DOHH2 (cell line): ENCODE measurements around the gene RANGAP1.

Experiments
- H3F3A ChIP-seq: fragments of 200-600 bp; sonication (generic), shearing (Covaris generic); 2 replicates; pipeline ENCODE4 v1.6.0; 2016; ENCODE audit warnings: antibody characterized with exemption, mild to moderate bottlenecking; ENCODE audit not compliant: control insufficient read depth, insufficient read depth
- H3K27ac ChIP-seq: fragments of 200-600 bp; sonication (generic); 2 replicates; pipeline ENCODE4 v1.5.1; 2014; ENCODE audit warnings: low read depth, mild to moderate bottlenecking, low read length, moderate library complexity
- H3K27me3 ChIP-seq: fragments of 200-600 bp; sonication (generic); 2 replicates; pipeline ENCODE4 v1.6.1; 2014; ENCODE audit warnings: mild to moderate bottlenecking, low read length, mixed read lengths; ENCODE audit not compliant: control insufficient read depth
- H3K36me3 ChIP-seq: fragments of 200-600 bp; sonication (generic); 2 replicates; pipeline ENCODE4 v1.6.1; 2014; ENCODE audit warnings: mild to moderate bottlenecking, low read length, moderate library complexity, mixed read lengths; ENCODE audit not compliant: control insufficient read depth
- H3K4me1 ChIP-seq: fragments of 200-600 bp; sonication (generic); 2 replicates; pipeline ENCODE4 v1.6.1; 2014; ENCODE audit warnings: mild to moderate bottlenecking, low read length, mixed read lengths; ENCODE audit not compliant: control insufficient read depth
- H3K4me2 ChIP-seq: fragments of 200-600 bp; sonication (generic); 2 replicates; pipeline ENCODE4 v1.6.0; 2014; ENCODE audit warnings: mild to moderate bottlenecking, low read length, moderate library complexity
- H3K4me3 ChIP-seq: fragments of 200-600 bp; sonication (generic); 2 replicates; pipeline ENCODE4 v1.5.1; 2014; ENCODE audit warnings: mild to moderate bottlenecking, low read length, mixed read lengths
- H3K79me2 ChIP-seq: fragments of 200-600 bp; sonication (generic); 2 replicates; pipeline ENCODE4 v1.6.1; 2014; ENCODE audit warnings: mild to moderate bottlenecking, low read length, mixed read lengths; ENCODE audit not compliant: control insufficient read depth
- H3K9me2 ChIP-seq: fragments of 200-600 bp; sonication (generic); replicated peaks from 2 replicates; pipeline ENCODE4 v1.6.1; 2014; ENCODE audit warnings: mild to moderate bottlenecking, low read length, mixed read lengths; ENCODE audit not compliant: control insufficient read depth
- H3K9me3 ChIP-seq: fragments of 200-600 bp; sonication (generic); 2 replicates; pipeline ENCODE4 v1.6.1; 2014; ENCODE audit warnings: antibody characterized with exemption, low read length, mixed read lengths; ENCODE audit not compliant: control insufficient read depth, insufficient read depth
- H4K20me1 ChIP-seq: fragments of 200-600 bp; sonication (generic); 2 replicates; pipeline ENCODE4 v1.6.0; 2014; ENCODE audit warnings: low read depth, mild to moderate bottlenecking, antibody characterized with exemption, low read length, moderate library complexity; ENCODE audit not compliant: control insufficient read depth, insufficient read depth
- EZH2phosphoT487 ChIP-seq: fragments of 200-600 bp; sonication (generic); IDR thresholded peaks from 2 replicates; pipeline ENCODE4 v1.6.1; 2017; ENCODE audit warnings: borderline replicate concordance, mild to moderate bottlenecking, antibody characterized with exemption, low read length, moderate library complexity, mixed read lengths
- TF ChIP-seq, protein P1 (sequence below): fragments of 200-600 bp; sonication (generic); IDR thresholded peaks from one replicate; pipeline ENCODE4 v1.5.1; 2014; ENCODE audit warnings: antibody characterized with exemption, mild to moderate bottlenecking, low read depth, low read length; ENCODE audit not compliant: poor library complexity, severe bottlenecking

RANGAP1 gene

DNA sequence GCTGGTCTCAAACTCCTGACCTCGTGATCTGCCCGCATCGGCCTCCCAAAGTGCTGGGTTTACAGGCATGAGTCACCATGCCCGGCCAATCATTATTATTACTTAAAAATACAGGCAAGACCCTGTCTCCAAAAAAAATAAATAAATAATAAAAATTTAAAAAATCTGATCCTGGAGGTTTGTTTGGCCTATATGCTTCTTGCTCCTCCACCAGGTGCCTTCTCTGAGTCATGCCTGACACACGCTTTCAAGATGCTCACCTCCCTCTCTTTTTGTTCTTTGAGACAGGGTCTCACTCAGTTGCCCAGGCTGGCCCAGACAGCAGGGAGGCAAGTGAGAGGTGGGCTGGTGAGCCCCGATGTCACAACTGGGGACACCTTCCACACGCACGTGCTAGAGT lies 28.8 kb upstream of the RANGAP1 start:
- H3K9me3 ChIP-seq, result no peaks in the 10 kb centered on the region
- H3K36me3 ChIP-seq, result peaks cover 5% of the 10 kb centered on the region; the same call in 1 of the 2 replicates
- no peak overlapping the region for H3K27ac ChIP-seq
- peaks cover 75% of the 10 kb centered on the region for H3K79me2 ChIP-seq
- H3K4me3 ChIP-seq, result no peak overlapping the region
- H4K20me1 ChIP-seq, result no peaks in the 10 kb centered on the region
- H3K9me2 ChIP-seq, result no peaks in the 10 kb centered on the region
- no peaks in the 10 kb centered on the region for H3F3A ChIP-seq
- no peaks in the 10 kb centered on the region for H3K27me3 ChIP-seq
- H3K4me1 ChIP-seq, result no peaks in the 10 kb centered on the region
- H3K4me2 ChIP-seq, result no peak overlapping the region
- no peak for TF ChIP-seq EZH2phosphoT487

DNA sequence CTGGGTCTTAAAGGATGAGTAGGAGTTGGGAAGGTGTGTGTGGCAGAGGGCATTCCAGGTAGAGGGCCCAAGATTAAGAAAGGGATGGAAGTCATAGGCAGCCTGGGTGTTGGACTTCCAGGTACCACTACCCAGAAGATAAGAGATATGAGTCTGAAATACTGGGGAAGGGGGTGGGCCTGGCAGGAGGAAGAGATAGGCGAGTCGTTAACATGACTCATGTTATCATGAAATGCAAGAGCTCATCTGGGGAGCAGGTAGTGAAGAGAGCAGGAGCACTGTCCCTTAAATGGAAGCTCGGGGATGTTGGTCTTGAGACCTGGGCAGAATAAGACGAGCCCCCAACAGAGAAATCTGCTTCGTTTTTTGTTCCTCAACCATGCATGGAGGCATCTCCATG lies 25.5 kb upstream of the RANGAP1 start:
- no peaks in the 10 kb centered on the region for H3K9me3 ChIP-seq
- H3K36me3 ChIP-seq, result peaks cover 19% of the 10 kb centered on the region
- peaks cover 79% of the 10 kb centered on the region for H3K79me2 ChIP-seq
- H3K27ac ChIP-seq, result no peak overlapping the region
- H3F3A ChIP-seq, result 0 out of 2 replicates have a peak, but pooled peaks cover 3% of the 10 kb centered on the region
- no peak for TF ChIP-seq EZH2phosphoT487
- TF ChIP-seq, protein P1, sequence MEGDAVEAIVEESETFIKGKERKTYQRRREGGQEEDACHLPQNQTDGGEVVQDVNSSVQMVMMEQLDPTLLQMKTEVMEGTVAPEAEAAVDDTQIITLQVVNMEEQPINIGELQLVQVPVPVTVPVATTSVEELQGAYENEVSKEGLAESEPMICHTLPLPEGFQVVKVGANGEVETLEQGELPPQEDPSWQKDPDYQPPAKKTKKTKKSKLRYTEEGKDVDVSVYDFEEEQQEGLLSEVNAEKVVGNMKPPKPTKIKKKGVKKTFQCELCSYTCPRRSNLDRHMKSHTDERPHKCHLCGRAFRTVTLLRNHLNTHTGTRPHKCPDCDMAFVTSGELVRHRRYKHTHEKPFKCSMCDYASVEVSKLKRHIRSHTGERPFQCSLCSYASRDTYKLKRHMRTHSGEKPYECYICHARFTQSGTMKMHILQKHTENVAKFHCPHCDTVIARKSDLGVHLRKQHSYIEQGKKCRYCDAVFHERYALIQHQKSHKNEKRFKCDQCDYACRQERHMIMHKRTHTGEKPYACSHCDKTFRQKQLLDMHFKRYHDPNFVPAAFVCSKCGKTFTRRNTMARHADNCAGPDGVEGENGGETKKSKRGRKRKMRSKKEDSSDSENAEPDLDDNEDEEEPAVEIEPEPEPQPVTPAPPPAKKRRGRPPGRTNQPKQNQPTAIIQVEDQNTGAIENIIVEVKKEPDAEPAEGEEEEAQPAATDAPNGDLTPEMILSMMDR, result no peak
- peaks cover 12% of the 10 kb centered on the region; the same call in 1 of the 2 replicates for H4K20me1 ChIP-seq
- H3K9me2 ChIP-seq, result no peaks in the 10 kb centered on the region
- no peak overlapping the region for H3K4me3 ChIP-seq
- no peak overlapping the region for H3K4me2 ChIP-seq
- H3K27me3 ChIP-seq, result no peaks in the 10 kb centered on the region
- no peaks in the 10 kb centered on the region for H3K4me1 ChIP-seq

DNA sequence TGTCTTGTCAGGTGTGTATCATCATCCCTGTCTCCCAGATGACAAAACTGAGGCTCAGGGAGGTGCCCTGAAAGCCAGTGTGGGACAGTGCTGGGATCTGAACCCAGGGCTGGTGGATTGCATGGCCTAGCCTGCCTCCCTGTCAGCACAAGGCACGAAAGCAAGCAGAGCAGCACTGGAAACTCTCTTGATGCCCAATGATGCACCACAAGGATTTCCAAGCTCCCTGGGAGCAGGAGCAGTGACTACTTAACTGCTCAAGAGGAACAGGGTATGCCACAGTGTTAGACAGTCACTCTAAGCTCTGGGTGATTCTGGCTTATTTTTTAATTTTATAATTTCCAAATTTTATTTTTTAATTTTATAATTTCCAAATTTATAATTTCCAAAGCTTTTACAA lies 24.3 kb upstream of the RANGAP1 start:
- peaks cover 16% of the 10 kb centered on the region; the same call in 1 of the 2 replicates for H4K20me1 ChIP-seq
- peaks cover 19% of the 10 kb centered on the region for H3K36me3 ChIP-seq
- H3K4me2 ChIP-seq, result no peak overlapping the region
- no peaks in the 10 kb centered on the region for H3K9me2 ChIP-seq
- H3K27me3 ChIP-seq, result no peaks in the 10 kb centered on the region
- H3K27ac ChIP-seq, result no peak overlapping the region
- H3F3A ChIP-seq, result 0 out of 2 replicates have a peak, but pooled peaks cover 3% of the 10 kb centered on the region
- TF ChIP-seq, protein P1, result no peak
- TF ChIP-seq EZH2phosphoT487, result no peak
- H3K4me1 ChIP-seq, result no peaks in the 10 kb centered on the region
- H3K79me2 ChIP-seq, result peaks cover 79% of the 10 kb centered on the region
- H3K9me3 ChIP-seq, result no peaks in the 10 kb centered on the region
- no peak overlapping the region for H3K4me3 ChIP-seq

DNA sequence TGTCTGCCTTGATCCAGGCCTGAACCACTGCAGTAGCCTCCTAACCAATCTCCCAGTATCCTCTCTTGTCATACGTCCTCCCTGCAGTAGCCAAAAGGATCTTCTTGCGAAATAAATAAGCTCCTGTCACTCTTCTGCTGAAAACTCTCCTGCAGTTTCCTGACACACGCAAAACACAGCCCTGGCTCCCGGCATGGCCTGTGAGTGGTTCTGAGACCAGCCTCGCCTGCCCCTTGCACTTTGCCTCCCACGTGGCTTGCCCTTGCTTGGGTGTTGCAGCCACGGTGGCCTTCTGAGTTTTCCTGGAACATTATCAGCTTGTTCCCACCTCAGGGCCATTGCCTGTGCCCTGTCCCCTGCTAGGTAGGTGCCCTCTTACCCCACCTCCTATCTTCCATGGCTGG lies 22.6 kb upstream of the RANGAP1 start:
- H3K4me1 ChIP-seq, result no peaks in the 10 kb centered on the region
- H3K9me3 ChIP-seq, result no peaks in the 10 kb centered on the region
- 0 out of 2 replicates have a peak, but pooled peaks cover 3% of the 10 kb centered on the region for H3F3A ChIP-seq
- H3K27ac ChIP-seq, result no peak overlapping the region
- TF ChIP-seq, protein P1, result no peak
- peaks cover 88% of the 10 kb centered on the region for H3K79me2 ChIP-seq
- H3K9me2 ChIP-seq, result no peaks in the 10 kb centered on the region
- H3K27me3 ChIP-seq, result no peaks in the 10 kb centered on the region
- peaks cover 16% of the 10 kb centered on the region; the same call in 1 of the 2 replicates for H4K20me1 ChIP-seq
- H3K4me2 ChIP-seq, result no peak overlapping the region
- H3K36me3 ChIP-seq, result peaks cover 27% of the 10 kb centered on the region
- H3K4me3 ChIP-seq, result no peak overlapping the region
